CD14-positive monocyte (primary cell): Measurements from ENCODE around the gene PSTPIP1. TPM values are rescaled to one million over a fixed set of nuclear protein-coding genes. Genes with fewer than 3 reads are reported as not detected.

Experiments
- DNase-seq, 3 donors: peaks; one replicate each; pipeline ENCODE4 v3.0.0-alpha.2; 2011 to 2022
- H2AFZ ChIP-seq: 2 replicates; pipeline ENCODE4 v1.6.0; 2012; ENCODE audit warnings: mild to moderate bottlenecking, low read depth, low read length, inconsistent platforms; ENCODE audit not compliant: insufficient read depth, poor library complexity, severe bottlenecking
- H3K27ac ChIP-seq, 2 donors: 1 replicate in 1 of 2; 2 replicates in 1 of 2; pipeline ENCODE4 v1.5.1; 2012 to 2013; ENCODE audit warnings: low read length in 2 of 2, control low read depth in 1 of 2, inconsistent platforms in 1 of 2, low read depth in 1 of 2, mild to moderate bottlenecking in 1 of 2
- H3K27me3 ChIP-seq, 2 donors: one replicate each; pipeline versions ENCODE4 v1.6.0 to v1.6.1; 2011 to 2013; ENCODE audit warnings: low read length in 2 of 2; ENCODE audit not compliant: control insufficient read depth in 2 of 2, insufficient read depth in 2 of 2
- H3K36me3 ChIP-seq, 2 donors: replicated peaks in 1 of 2; 1 replicate in 1 of 2; 2 replicates in 1 of 2; pipeline versions ENCODE4 v1.5.1 to v1.6.1; 2012 to 2013; ENCODE audit warnings: low read length in 2 of 2, control low read depth in 1 of 2, inconsistent platforms in 1 of 2, mild to moderate bottlenecking in 1 of 2; ENCODE audit not compliant: insufficient read depth in 2 of 2, control insufficient read depth in 1 of 2
- H3K4me1 ChIP-seq, 2 donors: 1 replicate in 1 of 2; 2 replicates in 1 of 2; pipeline versions ENCODE4 v1.5.1 to v1.6.1; 2012 to 2013; ENCODE audit warnings: low read length in 2 of 2, control low read depth in 1 of 2, inconsistent platforms in 1 of 2, mild to moderate bottlenecking in 1 of 2, moderate library complexity in 1 of 2; ENCODE audit not compliant: insufficient read depth in 2 of 2, control insufficient read depth in 1 of 2
- H3K4me2 ChIP-seq: replicated peaks from 2 replicates; pipeline ENCODE3; 2012; ENCODE audit warnings: low read length, moderate library complexity, mild to moderate bottlenecking; ENCODE audit not compliant: poor library complexity, severe bottlenecking; ENCODE audit errors: extremely low read depth
- H3K4me3 ChIP-seq, 3 experiments: fragments of 200-600 bp in 1 of 3; sonication (generic) in 1 of 3; replicated peaks in 1 of 3; 1 replicate in 2 of 3; 2 replicates in 1 of 3; pipeline ENCODE4 v1.5.1; 2011 to 2013; ENCODE audit warnings: low read length in 3 of 3, mild to moderate bottlenecking in 3 of 3, control low read depth in 2 of 3, low read depth in 2 of 3, inconsistent platforms in 1 of 3, moderate library complexity in 1 of 3
- H3K79me2 ChIP-seq: 2 replicates; pipeline ENCODE4 v1.6.0; 2012; ENCODE audit warnings: mild to moderate bottlenecking, control low read depth, inconsistent platforms, low read length, moderate library complexity; ENCODE audit not compliant: insufficient read depth
- H3K9ac ChIP-seq: 2 replicates; pipeline ENCODE4 v1.6.0; 2017; ENCODE audit warnings: low read length, mild to moderate bottlenecking; ENCODE audit not compliant: insufficient read depth, poor library complexity, severe bottlenecking
- H3K9me3 ChIP-seq, 2 donors: replicated peaks in 1 of 2; 1 replicate in 1 of 2; 2 replicates in 1 of 2; pipeline versions ENCODE4 v1.5.1 to v1.6.1; 2012 to 2013; ENCODE audit warnings: low read length in 2 of 2, control low read depth in 1 of 2; ENCODE audit not compliant: control insufficient read depth in 1 of 2, insufficient read depth in 1 of 2
- H4K20me1 ChIP-seq: 2 replicates; pipeline ENCODE4 v1.6.0; 2012; ENCODE audit warnings: mild to moderate bottlenecking, low read length, control low read depth, moderate library complexity; ENCODE audit not compliant: insufficient read depth
- H3K27ac Mint-ChIP-seq, 7 donors: one replicate each; pipeline ENCODE4 v1.8.0; 2020; ENCODE audit warnings: mild to moderate bottlenecking in 7 of 7, mixed read lengths in 7 of 7, moderate library complexity in 6 of 7, inconsistent platforms in 2 of 7
- H3K27me3 Mint-ChIP-seq, 3 donors: one replicate each; pipeline ENCODE4 v1.8.0; 2021 to 2022; ENCODE audit warnings: low read depth in 3 of 3, mild to moderate bottlenecking in 3 of 3, mixed read lengths in 3 of 3, moderate library complexity in 3 of 3, inconsistent platforms in 1 of 3
- H3K36me3 Mint-ChIP-seq, 2 donors: one replicate each; pipeline ENCODE4 v1.8.0; 2020; ENCODE audit warnings: mixed read lengths in 2 of 2, inconsistent platforms in 1 of 2, mild to moderate bottlenecking in 1 of 2
- H3K4me1 Mint-ChIP-seq: one replicate; pipeline ENCODE4 v1.8.0; 2020; ENCODE audit warnings: mild to moderate bottlenecking, mixed read lengths
- H3K4me3 Mint-ChIP-seq, 2 donors: one replicate each; pipeline ENCODE4 v1.8.0; 2020; ENCODE audit warnings: mild to moderate bottlenecking in 2 of 2, mixed read lengths in 2 of 2, moderate library complexity in 1 of 2
- H3K9me3 Mint-ChIP-seq, 7 donors: one replicate each; pipeline ENCODE4 v1.8.0; 2020 to 2022; ENCODE audit warnings: mixed read lengths in 7 of 7, mild to moderate bottlenecking in 6 of 7, moderate library complexity in 6 of 7, inconsistent platforms in 2 of 7
- WGBS: methylation state at CpG from one replicate; pipeline ENCODE4 v1.1.5; 2013; ENCODE audit warnings: missing lambda C conversion rate; ENCODE audit not compliant: insufficient coverage; 5-methylcytosine and 5-hydroxymethylcytosine counted together
- intact Hi-C, 2 donors: fragments of 100-400 bp; cut with micrococcal nuclease; formaldehyde crosslinking; loops; one replicate each; pipeline versions ENCODE4 v1.15.0 to v1.15.1; 2023
- polyA plus RNA-seq, 3 donors: library from polyadenylated mRNA; depleted of rRNA in 1 of 3; unstranded in 2 of 3; stranded (reverse) in 1 of 3; fragments of 300-500 nt in 2 of 3; fragments of >200 nt in 1 of 3; fragmentation: Illumina TruSeq in 2 of 3; gene quantifications; 1 replicate in 2 of 3; 2 replicates in 1 of 3; pipeline ENCODE4 v1.2.3, GENCODE V29; 2012 to 2021
- TF ChIP-seq, protein P1 (sequence below): fragments of 200-600 bp; IDR thresholded peaks from one replicate; pipeline ENCODE4 v1.8.0; 2022; ENCODE audit warnings: antibody characterized with exemption, mild to moderate bottlenecking

PSTPIP1 gene
- polyA plus RNA-seq, 3 donors: 85.9 to 183 (median 86.8) TPM

DNA sequence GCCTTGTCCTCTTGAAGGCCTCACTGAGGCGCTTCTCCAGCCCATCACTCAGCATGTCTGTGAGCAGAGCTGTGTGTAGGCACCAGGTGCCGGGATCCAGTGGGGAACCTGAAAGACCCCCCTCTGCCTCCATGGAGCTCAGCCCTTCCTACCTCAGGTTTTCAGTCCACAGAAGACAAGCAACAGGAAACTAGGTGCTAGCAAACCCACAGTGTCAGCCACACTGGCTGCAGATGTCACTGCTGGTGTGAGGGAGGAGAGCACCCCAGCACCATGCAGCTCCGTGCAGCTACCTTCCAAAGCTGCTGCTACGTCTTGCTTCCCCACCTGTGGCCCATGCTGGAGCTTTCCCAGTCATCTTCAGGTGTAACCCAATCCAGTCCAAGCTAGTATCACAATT lies 17.9 kb downstream of the PSTPIP1 start:
- Histone ChIP-seq H3K79me2 (peaks cover 100% of the 10 kb centered on the region), H3K36me3 (peaks cover 36 to 53% of the 10 kb centered on the region in 2 donors), H3K9ac (no peak overlapping the region), H2AFZ (no peak overlapping the region), H3K9me3 (no peaks in the 10 kb centered on the region), H4K20me1 (peaks cover 100% of the 10 kb centered on the region), H3K4me1 (peaks cover 77 to 93% of the 10 kb centered on the region in 2 donors), H3K27me3 (no peaks in the 10 kb centered on the region), H3K4me2 (no peak overlapping the region), H3K27ac (peak overlapping the region; percentile 67 to 83), H3K4me3 (no peak overlapping the region)
- Mint-ChIP-seq H3K36me3 (peaks cover 34 to 75% of the 10 kb centered on the region in 2 donors), H3K27me3 (peaks cover 0 to 2% (median 0%) of the 10 kb centered on the region in 3 donors), H3K4me1 (peaks cover 91% of the 10 kb centered on the region), H3K4me3 (no peak overlapping the region), H3K27ac (peak overlapping the region; percentile 63 to 94 (median 92)), H3K9me3 (no peaks in the 10 kb centered on the region)
- intact Hi-C loops: no loop called here
- TF ChIP-seq, protein P1, sequence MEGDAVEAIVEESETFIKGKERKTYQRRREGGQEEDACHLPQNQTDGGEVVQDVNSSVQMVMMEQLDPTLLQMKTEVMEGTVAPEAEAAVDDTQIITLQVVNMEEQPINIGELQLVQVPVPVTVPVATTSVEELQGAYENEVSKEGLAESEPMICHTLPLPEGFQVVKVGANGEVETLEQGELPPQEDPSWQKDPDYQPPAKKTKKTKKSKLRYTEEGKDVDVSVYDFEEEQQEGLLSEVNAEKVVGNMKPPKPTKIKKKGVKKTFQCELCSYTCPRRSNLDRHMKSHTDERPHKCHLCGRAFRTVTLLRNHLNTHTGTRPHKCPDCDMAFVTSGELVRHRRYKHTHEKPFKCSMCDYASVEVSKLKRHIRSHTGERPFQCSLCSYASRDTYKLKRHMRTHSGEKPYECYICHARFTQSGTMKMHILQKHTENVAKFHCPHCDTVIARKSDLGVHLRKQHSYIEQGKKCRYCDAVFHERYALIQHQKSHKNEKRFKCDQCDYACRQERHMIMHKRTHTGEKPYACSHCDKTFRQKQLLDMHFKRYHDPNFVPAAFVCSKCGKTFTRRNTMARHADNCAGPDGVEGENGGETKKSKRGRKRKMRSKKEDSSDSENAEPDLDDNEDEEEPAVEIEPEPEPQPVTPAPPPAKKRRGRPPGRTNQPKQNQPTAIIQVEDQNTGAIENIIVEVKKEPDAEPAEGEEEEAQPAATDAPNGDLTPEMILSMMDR: no peak
- no peak for DNase-seq
- 42% methylated on average over 2 of the region's 4 CpGs for WGBS

DNA sequence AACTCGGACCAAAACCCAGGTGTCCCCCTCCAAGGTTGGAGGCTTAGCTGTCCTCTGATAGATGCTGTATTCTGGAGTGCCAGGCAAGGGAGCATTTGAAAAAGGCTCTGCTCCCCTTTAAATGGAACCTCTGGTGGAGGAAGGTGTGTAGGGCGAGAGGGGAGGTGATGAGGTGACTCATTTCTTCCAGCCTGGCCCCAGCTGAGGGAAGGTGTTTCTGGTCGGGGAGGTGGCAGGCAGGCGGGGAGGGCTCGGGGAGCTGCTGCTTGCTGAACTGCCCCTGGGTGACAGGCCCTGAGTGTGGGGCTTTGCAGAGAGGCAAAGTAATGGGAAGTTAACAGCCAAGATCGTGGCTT lies 18.8 kb downstream of the PSTPIP1 start:
- Mint-ChIP-seq H3K4me1 (peaks cover 94% of the 10 kb centered on the region), H3K9me3 (no peaks in the 10 kb centered on the region), H3K27ac (peak overlapping the region; percentile 63 to 94 (median 92)), H3K36me3 (peaks cover 42 to 76% of the 10 kb centered on the region in 2 donors), H3K4me3 (peak overlapping the region in 1 of 2 donors; percentile 63), H3K27me3 (peaks cover 0 to 2% (median 0%) of the 10 kb centered on the region in 3 donors)
- Histone ChIP-seq H3K9me3 (no peaks in the 10 kb centered on the region), H3K4me1 (peaks cover 86 to 97% of the 10 kb centered on the region in 2 donors), H2AFZ (no peak overlapping the region), H3K4me2 (peak overlapping the region; percentile 66), H3K79me2 (peaks cover 100% of the 10 kb centered on the region), H3K27ac (peak overlapping the region; percentile 67 to 83), H3K27me3 (no peaks in the 10 kb centered on the region), H4K20me1 (peaks cover 100% of the 10 kb centered on the region), H3K4me3 (peak overlapping the region in 1 of 3 experiments; percentile 47), H3K36me3 (peaks cover 40 to 53% of the 10 kb centered on the region in 2 donors), H3K9ac (peak overlapping the region; percentile 44)
- DNase-seq: no peak
- intact Hi-C loops: no loop called here
- 53% methylated on average over 5 of the region's 6 CpGs for WGBS
- TF ChIP-seq, protein P1: no peak
